T-helper 1 cell (primary cell): ENCODE data around the gene ESPNL.

Experiments
- DNase-seq, 5 donors: peaks; one replicate each; pipeline ENCODE4 v3.0.0-alpha.2; 2012 to 2020

ESPNL gene

DNA sequence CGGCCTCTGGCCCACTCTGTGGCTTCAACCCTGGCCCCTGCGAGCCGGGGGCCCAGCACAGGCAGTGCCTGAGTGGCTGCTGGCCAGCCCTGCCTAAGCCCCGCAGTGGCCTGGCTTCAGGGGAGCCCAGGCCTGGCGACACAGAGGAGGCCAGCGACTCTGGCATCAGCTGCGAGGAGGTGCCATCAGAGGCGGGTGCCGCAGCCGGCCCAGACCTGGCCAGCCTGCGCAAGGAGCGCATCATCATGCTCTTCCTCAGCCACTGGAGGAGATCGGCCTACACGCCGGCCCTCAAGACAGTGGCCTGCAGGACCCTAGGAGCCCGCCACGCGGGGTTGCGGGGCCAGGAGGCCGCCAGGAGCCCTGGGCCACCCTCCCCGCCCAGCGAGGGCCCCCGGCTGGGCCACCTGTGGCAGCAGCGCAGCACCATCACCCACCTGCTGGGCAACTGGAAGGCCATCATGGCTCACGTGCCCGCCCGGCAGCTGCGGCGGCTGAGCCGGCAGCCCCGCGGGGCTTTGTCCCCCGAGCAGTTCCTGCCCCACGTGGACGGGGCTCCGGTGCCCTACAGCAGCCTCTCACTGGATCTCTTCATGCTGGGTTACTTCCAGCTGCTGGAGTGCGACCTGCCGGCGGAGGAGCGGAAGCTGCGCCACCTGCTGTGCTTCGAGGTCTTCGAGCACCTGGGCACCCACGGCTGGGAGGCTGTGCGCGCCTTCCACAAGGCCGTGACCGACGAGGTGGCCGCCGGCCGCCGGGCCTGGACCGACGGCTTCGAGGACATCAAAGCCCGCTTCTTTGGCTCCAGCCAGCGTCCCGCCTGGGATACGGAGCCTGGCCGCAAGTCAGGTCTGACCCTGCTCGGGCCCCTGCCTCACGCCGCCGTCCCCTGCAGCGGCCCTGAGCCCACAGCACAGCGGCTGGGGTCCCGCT is 30.8 kb downstream of the ESPNL start:
- peak in 1 of 5 donors; percentile 5 for DNase-seq

GRCh38 chr2:238131761-238132462 is 31.8 kb downstream of the ESPNL start:
- DNase-seq, result peak in 1 of 5 donors; percentile 3

- peak in 1 of 5 donors; percentile 6 for DNase-seq
Measured at GRCh38 chr2:238132463-238133450, 32.6 kb downstream of the ESPNL start.

- peak in 1 of 5 donors; percentile 5 for DNase-seq
Measured at GRCh38 chr2:238133499-238134392, 33.6 kb downstream of the ESPNL start.

GRCh38 chr2:238134393-238134785 is 34.2 kb downstream of the ESPNL start:
- peak in 1 of 5 donors; percentile 2 for DNase-seq

- DNase-seq, result no peak
Measured at GRCh38 chr2:238135601-238136150, 35.5 kb downstream of the ESPNL start.

DNA sequence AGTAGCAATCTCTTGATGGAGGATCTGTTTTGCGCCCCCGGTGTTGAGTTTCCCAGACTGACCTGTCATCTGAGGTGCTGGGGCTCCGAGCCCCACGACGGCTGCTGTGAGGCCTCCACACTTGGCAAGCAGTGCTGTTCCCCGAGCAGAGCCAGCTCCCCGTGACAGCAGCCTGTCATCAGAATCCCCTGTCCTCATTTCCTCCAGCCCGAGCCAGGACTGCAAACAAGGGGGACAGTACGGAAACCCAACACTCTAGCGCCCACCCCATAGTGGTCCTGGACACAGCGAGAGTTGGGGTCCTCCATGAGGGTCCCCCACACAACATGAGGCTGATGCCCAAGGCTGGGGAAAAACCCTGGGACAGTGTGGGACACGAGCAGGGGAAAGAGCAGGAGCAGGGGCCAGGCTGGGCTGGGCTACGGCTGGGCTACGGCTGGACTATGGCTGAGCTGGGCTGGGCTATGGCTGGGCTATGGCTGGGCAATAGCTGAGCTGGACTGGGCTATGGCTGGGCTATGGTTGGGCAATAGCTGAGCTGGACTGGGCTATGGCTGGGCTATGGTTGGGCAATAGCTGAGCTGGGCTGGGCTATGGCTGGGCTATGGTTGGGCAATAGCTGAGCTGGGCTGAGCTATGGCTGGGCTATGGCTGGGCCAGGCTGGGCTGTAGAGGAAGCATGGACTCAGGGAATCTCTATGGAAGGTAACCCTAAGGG is 36.8 kb downstream of the ESPNL start:
- no peak for DNase-seq

DNA sequence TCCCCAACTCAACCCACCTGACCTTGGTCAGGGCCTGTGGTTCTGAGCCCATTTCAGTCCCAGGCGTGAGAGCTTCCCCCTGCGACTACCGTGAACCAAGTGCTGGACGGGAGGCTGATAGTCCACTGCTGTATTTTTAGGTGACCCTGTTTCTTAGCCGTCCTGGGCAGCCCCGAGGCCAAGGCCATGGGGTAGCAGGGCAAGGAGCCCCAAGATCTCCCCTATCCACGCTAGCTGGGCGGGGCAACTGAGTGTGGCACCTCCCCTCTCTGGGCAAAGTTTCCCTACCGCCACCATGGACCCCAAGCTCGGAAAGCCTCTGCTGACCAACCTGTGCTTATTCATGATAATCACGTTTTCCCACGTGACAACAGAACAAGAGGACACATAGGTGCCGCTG is 37.7 kb downstream of the ESPNL start:
- no peak for DNase-seq

DNA sequence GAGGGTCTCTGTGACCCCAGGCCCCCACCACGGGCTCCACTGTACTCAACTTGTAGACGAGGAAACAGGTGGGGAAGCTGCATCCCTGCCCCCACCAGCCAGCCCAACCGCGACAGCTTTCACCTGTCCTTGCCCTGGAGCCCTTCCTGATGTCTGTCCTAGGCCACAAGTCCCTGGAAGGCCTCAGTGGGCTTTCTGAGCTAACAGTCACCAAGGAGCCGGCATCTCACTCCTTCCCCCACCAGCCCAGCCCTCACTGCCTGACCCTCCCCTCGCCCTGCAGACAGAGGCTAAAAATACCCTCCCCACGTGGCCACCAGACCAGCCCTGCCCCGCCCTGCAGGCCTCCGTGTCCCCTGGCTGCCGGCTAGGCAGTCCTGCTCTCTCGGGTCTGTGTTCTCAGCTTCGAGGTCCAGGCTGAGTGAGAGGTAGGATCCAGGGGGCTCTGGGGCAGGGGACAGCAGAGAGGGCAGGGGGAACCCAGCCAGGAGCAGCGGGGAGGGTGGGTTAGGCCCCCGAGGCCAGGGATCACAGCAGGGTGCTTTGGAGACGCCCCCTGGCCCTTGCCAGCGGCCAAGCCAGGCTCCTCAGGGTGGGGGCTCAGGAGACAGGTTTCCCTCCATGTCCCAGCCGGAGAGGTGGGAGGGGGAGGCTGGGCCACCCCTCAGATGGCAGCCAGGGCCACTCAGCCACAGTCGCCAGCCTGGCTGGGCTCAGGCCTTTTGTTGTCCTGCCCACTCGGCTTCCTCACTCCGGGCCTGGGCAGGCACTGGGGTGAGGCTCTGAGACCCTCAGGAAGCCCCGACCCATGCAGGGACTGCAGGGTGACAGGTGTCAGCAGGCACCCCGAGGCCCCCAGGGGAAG is 38.4 kb downstream of the ESPNL start, which contains the start of gene KLHL30:
Gene KLHL30, plus strand, starts transcription at position 338 of the 865 bp plus-strand sequence. CDS start 2,087 bp downstream, outside the sequence.
- no peak for DNase-seq

GRCh38 chr2:238139196-238140039 is 39.3 kb downstream of the ESPNL start:
- no peak for DNase-seq

DNA sequence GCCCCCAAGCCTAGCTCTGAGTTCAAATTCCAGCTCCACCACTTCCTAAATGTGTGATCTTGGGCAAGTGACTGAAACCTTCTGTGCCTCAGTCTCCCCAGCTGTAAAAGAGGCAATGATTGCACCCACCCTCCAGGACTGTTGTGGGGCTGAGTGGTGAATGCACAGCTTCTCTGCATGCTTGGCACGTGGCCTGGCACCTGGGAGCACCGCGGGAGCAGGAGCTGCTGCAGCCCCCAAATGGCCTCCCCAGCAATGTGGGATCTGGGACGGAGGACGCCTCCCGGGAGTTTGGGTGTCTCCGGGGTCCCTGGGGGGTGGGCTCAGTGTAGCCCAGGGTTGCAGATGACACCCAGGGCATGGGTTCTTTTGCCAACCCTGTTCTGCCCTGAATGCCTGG is 39.9 kb downstream of the ESPNL start:
- DNase-seq, result no peak

GRCh38 chr2:238140721-238141540 is 40.8 kb downstream of the ESPNL start:
- DNase-seq, result no peak

GRCh38 chr2:238141541-238142318 is 41.6 kb downstream of the ESPNL start:
- DNase-seq, result no peak

GRCh38 chr2:238142382-238143205 is 42.5 kb downstream of the ESPNL start:
- no peak for DNase-seq

GRCh38 chr2:238143239-238143951 is 43.3 kb downstream of the ESPNL start:
- DNase-seq, result no peak
